A673 (cell line): ENCODE measurements around the gene CALR. TPM values are rescaled to one million over a fixed set of nuclear protein-coding genes. Genes with fewer than 3 reads are reported as not detected.

Experiments used
- BruUV-seq: library from RNA; stranded (reverse); fragments of 400-500 nt; replicated peaks from 2 replicates; lab custom pipeline; 2021; lab: Mats Ljungman, UMichigan
- CTCF ChIA-PET: fragments of 300-600 bp; sonication (Branson Sonifier 250); formaldehyde crosslinking; loops from one replicate; lab custom pipeline; 2022; ENCODE audit warnings: antibody characterized with exemption; lab: Charles Lee
- POLR2A ChIA-PET: fragments of 300-600 bp; sonication (Branson Sonifier 250); formaldehyde crosslinking; loops from one replicate; lab custom pipeline; 2022; ENCODE audit warnings: antibody characterized with exemption; ENCODE audit not compliant: low non-redundant PET; lab: Charles Lee
- DNase-seq: peaks from one replicate; pipeline ENCODE4 v3.0.0-alpha.2; 2015; ENCODE audit warnings: low spot score
- H3K27ac ChIP-seq: fragments of 200-600 bp; sonication (generic); 2 replicates; pipeline ENCODE4 v1.5.1; 2016; ENCODE audit warnings: mixed run types, low read depth, mild to moderate bottlenecking, mixed read lengths, antibody characterized with exemption, low read length; ENCODE audit not compliant: poor library complexity, severe bottlenecking
- H3K27me3 ChIP-seq: fragments of 200-600 bp; sonication (generic); replicated peaks from 2 replicates; pipeline ENCODE4 v1.6.1; 2017; ENCODE audit warnings: mixed run types, low read depth, mild to moderate bottlenecking, mixed read lengths, antibody characterized with exemption, low read length; ENCODE audit not compliant: insufficient read depth, poor library complexity
- H3K36me3 ChIP-seq: fragments of 200-600 bp; sonication (generic); 2 replicates; pipeline ENCODE4 v1.6.1; 2016; ENCODE audit warnings: mixed run types, mild to moderate bottlenecking, mixed read lengths, antibody characterized with exemption, low read length; ENCODE audit not compliant: insufficient read depth, poor library complexity, severe bottlenecking
- H3K4me1 ChIP-seq: fragments of 200-600 bp; sonication (generic); 2 replicates; pipeline ENCODE4 v1.6.1; 2017; ENCODE audit warnings: mixed run types, mild to moderate bottlenecking, mixed read lengths, antibody characterized with exemption, low read length; ENCODE audit not compliant: insufficient read depth, poor library complexity, severe bottlenecking
- H3K4me3 ChIP-seq: fragments of 200-600 bp; sonication (generic); 2 replicates; pipeline ENCODE4 v1.5.1; 2016; ENCODE audit warnings: low read depth, mixed run types, mild to moderate bottlenecking, mixed read lengths, low read length; ENCODE audit not compliant: poor library complexity, severe bottlenecking
- H3K9me3 ChIP-seq: fragments of 200-600 bp; sonication (generic); 2 replicates; pipeline ENCODE4 v1.6.1; 2016; ENCODE audit warnings: mixed run types, low read depth, mild to moderate bottlenecking, mixed read lengths, antibody characterized with exemption, low read length; ENCODE audit not compliant: poor library complexity, severe bottlenecking
- EZH2 ChIP-seq: fragments of 200-600 bp; sonication (generic); IDR thresholded peaks from 2 replicates; pipeline ENCODE4 v1.6.1; 2017; ENCODE audit warnings: borderline replicate concordance, low read depth, mild to moderate bottlenecking, mixed read lengths, antibody characterized with exemption, low read length; ENCODE audit not compliant: poor library complexity, severe bottlenecking
- intact Hi-C: fragments of 100-400 bp; cut with micrococcal nuclease; formaldehyde crosslinking; loops from one replicate; pipeline ENCODE4 v1.10.0; 2022; ENCODE audit not compliant: unreplicated experiment
- total RNA-seq: library from RNA; stranded (reverse); gene quantifications from 2 replicates; pipeline ENCODE4 v1.2.3, GENCODE V29; 2021
- TF ChIP-seq, protein P1 (sequence below): fragments of 300-800, 200-600 bp; sonication (generic); conservative IDR thresholded peaks from 2 replicates; pipeline ENCODE4 v1.5.1; 2017; ENCODE audit warnings: low read depth, mild to moderate bottlenecking, antibody characterized with exemption, low read length, moderate library complexity, mixed read lengths

CALR gene
- total RNA-seq, 1 experiment from 2014 or later: 994 TPM

DNA sequence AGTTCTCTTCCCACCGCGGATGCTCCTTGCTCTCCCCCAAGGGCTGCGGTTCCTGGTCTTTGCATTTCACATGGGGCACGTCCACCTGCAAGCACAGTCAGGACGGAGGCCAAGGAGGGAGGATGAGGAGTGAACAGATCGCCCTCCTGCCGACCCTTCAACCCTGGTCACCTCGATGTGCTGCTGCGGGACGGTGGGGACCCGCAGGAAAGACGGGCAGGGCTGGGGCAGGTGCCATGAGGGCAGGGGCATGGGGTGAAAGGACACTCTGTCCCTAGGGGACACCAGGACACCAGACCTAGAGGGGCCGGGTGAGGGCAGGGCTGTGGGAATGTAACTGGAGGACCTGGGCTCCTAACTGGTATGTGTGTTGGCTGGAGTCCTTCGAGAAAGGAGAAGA is 20.2 kb upstream of the CALR start:
- Histone ChIP-seq H3K36me3 (peaks cover 12% of the 10 kb centered on the region), H3K27ac (no peak overlapping the region), H3K9me3 (no peaks in the 10 kb centered on the region), H3K4me1 (peaks cover 12% of the 10 kb centered on the region), H3K4me3 (no peak overlapping the region), H3K27me3 (no peaks in the 10 kb centered on the region)
- CTCF ChIA-PET: no interaction called here
- POLR2A ChIA-PET: no interaction called here
- intact Hi-C loops: no loop called here
- no TSS peak for BruUV-seq
- no peak for DNase-seq
- TF ChIP-seq, protein P1, sequence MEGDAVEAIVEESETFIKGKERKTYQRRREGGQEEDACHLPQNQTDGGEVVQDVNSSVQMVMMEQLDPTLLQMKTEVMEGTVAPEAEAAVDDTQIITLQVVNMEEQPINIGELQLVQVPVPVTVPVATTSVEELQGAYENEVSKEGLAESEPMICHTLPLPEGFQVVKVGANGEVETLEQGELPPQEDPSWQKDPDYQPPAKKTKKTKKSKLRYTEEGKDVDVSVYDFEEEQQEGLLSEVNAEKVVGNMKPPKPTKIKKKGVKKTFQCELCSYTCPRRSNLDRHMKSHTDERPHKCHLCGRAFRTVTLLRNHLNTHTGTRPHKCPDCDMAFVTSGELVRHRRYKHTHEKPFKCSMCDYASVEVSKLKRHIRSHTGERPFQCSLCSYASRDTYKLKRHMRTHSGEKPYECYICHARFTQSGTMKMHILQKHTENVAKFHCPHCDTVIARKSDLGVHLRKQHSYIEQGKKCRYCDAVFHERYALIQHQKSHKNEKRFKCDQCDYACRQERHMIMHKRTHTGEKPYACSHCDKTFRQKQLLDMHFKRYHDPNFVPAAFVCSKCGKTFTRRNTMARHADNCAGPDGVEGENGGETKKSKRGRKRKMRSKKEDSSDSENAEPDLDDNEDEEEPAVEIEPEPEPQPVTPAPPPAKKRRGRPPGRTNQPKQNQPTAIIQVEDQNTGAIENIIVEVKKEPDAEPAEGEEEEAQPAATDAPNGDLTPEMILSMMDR: no peak
- no peak for TF ChIP-seq EZH2

DNA sequence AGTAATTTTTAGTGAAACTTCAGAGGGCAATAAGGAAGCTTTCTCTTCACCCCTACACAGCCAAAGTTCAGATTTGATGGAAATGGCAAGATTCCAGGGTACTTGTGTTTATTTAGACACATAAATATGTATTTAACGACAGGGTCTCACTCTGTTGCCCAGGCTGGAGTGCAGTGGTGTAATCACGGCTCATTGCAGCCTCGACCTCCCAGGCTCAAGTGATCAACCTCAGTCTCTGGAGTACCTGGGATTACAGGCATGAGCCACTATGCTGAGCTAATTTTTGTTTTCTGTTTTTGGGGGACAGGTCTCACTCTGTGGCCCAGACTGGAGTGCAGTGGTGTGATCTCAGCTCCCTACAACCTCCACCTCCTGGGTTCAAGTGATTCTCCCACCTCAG is 17.4 kb upstream of the CALR start:
- Histone ChIP-seq H3K36me3 (peaks cover 33% of the 10 kb centered on the region), H3K4me1 (no peaks in the 10 kb centered on the region), H3K4me3 (no peak overlapping the region), H3K27ac (no peak overlapping the region), H3K27me3 (no peaks in the 10 kb centered on the region), H3K9me3 (no peaks in the 10 kb centered on the region)
- TF ChIP-seq, protein P1: no peak
- TF ChIP-seq EZH2: no peak
- DNase-seq: no peak
- POLR2A ChIA-PET: no interaction called here
- BruUV-seq: no TSS peak
- CTCF ChIA-PET: no interaction called here
- intact Hi-C loops: no loop called here

DNA sequence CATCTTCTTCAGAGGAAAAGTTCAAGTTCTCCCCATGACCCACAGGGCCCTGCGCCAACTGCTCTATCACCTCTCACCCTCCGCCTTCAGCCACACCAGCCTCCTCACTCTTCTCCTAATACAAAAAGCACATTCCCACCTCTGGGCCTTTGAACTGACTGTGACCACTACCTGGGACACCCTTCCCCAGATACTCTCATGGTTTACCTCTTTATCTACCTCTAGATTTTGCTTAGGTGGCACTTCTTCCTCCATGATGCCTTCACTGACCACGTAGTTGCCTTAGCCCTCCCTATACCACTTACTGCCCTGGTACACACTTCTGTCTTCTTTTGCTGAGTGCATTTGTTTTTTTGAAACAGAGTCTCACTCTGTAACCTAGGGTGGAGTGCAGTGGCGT is 15.4 kb upstream of the CALR start:
- peaks cover 48% of the 10 kb centered on the region for H3K36me3 ChIP-seq
- no TSS peak for BruUV-seq
- H3K4me3 ChIP-seq: no peak overlapping the region
- no peak for TF ChIP-seq EZH2
- TF ChIP-seq, protein P1: no peak
- no peaks in the 10 kb centered on the region for H3K27me3 ChIP-seq
- no peak for DNase-seq
- ChIA-PET CTCF (no interaction called here), POLR2A (no interaction called here)
- intact Hi-C loops: no loop called here
- H3K4me1 ChIP-seq: no peaks in the 10 kb centered on the region
- H3K9me3 ChIP-seq: no peaks in the 10 kb centered on the region
- H3K27ac ChIP-seq: no peak overlapping the region
